Activated gamma-delta T cell (primary cell): ENCODE results near the gene PLCB4.

ENCODE experiments used
- DNase-seq: peaks from one replicate; lab custom pipeline; 2025; lab: John Stamatoyannopoulos, UW

Gene PLCB4

GRCh38 chr20:9323622-9324021, 254.7 kb downstream of the PLCB4 start:
- DNase-seq = no peak

GRCh38 chr20:9329355-9330101, 260.6 kb downstream of the PLCB4 start:
- no peak for DNase-seq

- DNase-seq = no peak
Observed at GRCh38 chr20:9330151-9330550, 261.3 kb downstream of the PLCB4 start.

- no peak for DNase-seq
Observed at GRCh38 chr20:9331707-9332435, 263.0 kb downstream of the PLCB4 start.

- no peak for DNase-seq
Observed at GRCh38 chr20:9332791-9333479, 264.0 kb downstream of the PLCB4 start.

- no peak for DNase-seq
Observed at GRCh38 chr20:9334866-9335265, 266.0 kb downstream of the PLCB4 start.

- DNase-seq = no peak
Observed at GRCh38 chr20:9338101-9338500, 269.2 kb downstream of the PLCB4 start.

- no peak for DNase-seq
Observed at GRCh38 chr20:9339708-9340107, 270.8 kb downstream of the PLCB4 start.

- no peak for DNase-seq
Observed at GRCh38 chr20:9342651-9343050, 273.8 kb downstream of the PLCB4 start.

GRCh38 chr20:9344083-9344920, 275.4 kb downstream of the PLCB4 start:
- DNase-seq = no peak

GRCh38 chr20:9348316-9348715, 279.4 kb downstream of the PLCB4 start:
- no peak for DNase-seq

- DNase-seq = no peak
Observed at GRCh38 chr20:9348747-9349146, 279.9 kb downstream of the PLCB4 start.

GRCh38 chr20:9349249-9349648, 280.4 kb downstream of the PLCB4 start:
- no peak for DNase-seq

GRCh38 chr20:9352739-9353138, 283.9 kb downstream of the PLCB4 start:
- DNase-seq = no peak

- DNase-seq = no peak
Observed at GRCh38 chr20:9353180-9353915, 284.5 kb downstream of the PLCB4 start.

GRCh38 chr20:9353916-9354276, 285.0 kb downstream of the PLCB4 start:
- DNase-seq = no peak

GRCh38 chr20:9354579-9354978, 285.7 kb downstream of the PLCB4 start:
- DNase-seq = no peak

GRCh38 chr20:9358001-9358400, 289.1 kb downstream of the PLCB4 start:
- DNase-seq = no peak

GRCh38 chr20:9359561-9360308, 290.8 kb downstream of the PLCB4 start:
- no peak for DNase-seq

- DNase-seq = no peak
Observed at GRCh38 chr20:9360431-9360830, 291.5 kb downstream of the PLCB4 start.

- DNase-seq = no peak
Observed at GRCh38 chr20:9363673-9364072, 294.8 kb downstream of the PLCB4 start.
